Osteoblast (primary cell): Measurements from ENCODE around the gene ADARB1. TPM values are rescaled to one million over a fixed set of nuclear protein-coding genes. Genes with fewer than 3 reads are reported as not detected.

Experiments
- DNase-seq: peaks from one replicate; pipeline ENCODE4 v3.0.0; 2011; ENCODE audit warnings: low spot score, mixed read lengths; ENCODE audit not compliant: insufficient read length; ENCODE audit errors: missing footprints
- H2AFZ ChIP-seq: 2 replicates; pipeline ENCODE4 v1.6.0; 2011; ENCODE audit warnings: mild to moderate bottlenecking, low read length
- H3K27ac ChIP-seq: 2 replicates; pipeline ENCODE4 v1.5.1; 2011; ENCODE audit warnings: mild to moderate bottlenecking, low read depth, low read length, moderate library complexity
- H3K27me3 ChIP-seq: 2 replicates; pipeline ENCODE4 v1.6.0; 2012; ENCODE audit warnings: mild to moderate bottlenecking, control low read depth, inconsistent platforms, low read length, moderate library complexity; ENCODE audit not compliant: insufficient read depth
- H3K36me3 ChIP-seq: 2 replicates; pipeline ENCODE4 v1.5.1; 2011; ENCODE audit warnings: mild to moderate bottlenecking, low read length, control low read depth, moderate library complexity; ENCODE audit not compliant: insufficient read depth
- H3K4me1 ChIP-seq: 2 replicates; pipeline ENCODE4 v1.5.1; 2011; ENCODE audit warnings: mild to moderate bottlenecking, low read length, control low read depth, moderate library complexity; ENCODE audit not compliant: insufficient read depth
- H3K4me2 ChIP-seq: 2 replicates; pipeline ENCODE4 v1.6.0; 2011; ENCODE audit warnings: mild to moderate bottlenecking, low read length; ENCODE audit not compliant: insufficient read depth
- H3K4me3 ChIP-seq: fragments of 200-600 bp; sonication (generic); 3 replicates; pipeline ENCODE4 v1.5.1; 2012; ENCODE audit warnings: mild to moderate bottlenecking, low read length, inconsistent platforms; ENCODE audit not compliant: insufficient read depth
- H3K79me2 ChIP-seq: 2 replicates; pipeline ENCODE4 v1.6.0; 2012; ENCODE audit warnings: mild to moderate bottlenecking, low read length, control low read depth, inconsistent platforms; ENCODE audit not compliant: insufficient read depth
- H3K9me3 ChIP-seq: 2 replicates; pipeline ENCODE4 v1.5.1; 2011; ENCODE audit warnings: low read depth, low read length, control low read depth
- H4K20me1 ChIP-seq: 2 replicates; pipeline ENCODE4 v1.6.0; 2012; ENCODE audit warnings: mild to moderate bottlenecking, low read length, control low read depth; ENCODE audit not compliant: insufficient read depth
- total RNA-seq: library from RNA; depleted of rRNA; stranded (reverse); fragments of >200 nt; gene quantifications from 2 replicates; pipeline ENCODE4 v1.2.3, GENCODE V29; 2012
- TF ChIP-seq, protein P1 (sequence below): IDR thresholded peaks from 2 replicates; pipeline ENCODE4 v1.5.1; 2011; ENCODE audit warnings: mild to moderate bottlenecking, low read depth, low read length, moderate library complexity; ENCODE audit errors: extremely low read depth

The ADARB1 gene
- total RNA-seq, 1 donor = 19.5 TPM

DNA sequence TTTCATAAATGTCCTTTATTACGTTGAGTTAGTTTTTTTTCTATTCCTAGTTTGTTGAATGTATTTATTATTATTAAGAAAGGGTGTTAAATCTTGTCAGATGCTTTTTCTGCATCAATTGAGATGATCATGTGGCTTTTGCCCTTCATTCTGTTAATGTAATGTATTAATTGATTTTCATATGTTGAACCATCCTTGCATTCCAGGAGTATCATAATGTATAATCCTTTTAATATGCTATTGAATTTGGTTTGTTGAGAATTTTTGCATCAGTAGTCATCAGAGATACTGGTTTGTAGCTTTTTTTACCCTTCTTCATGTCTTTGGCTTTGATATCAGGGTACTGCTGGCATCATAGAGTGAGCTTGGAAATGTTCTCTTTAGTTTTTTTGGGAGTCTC is 113.3 kb downstream of the ADARB1 start:
- Histone ChIP-seq H3K4me2 (no peak overlapping the region), H3K9me3 (peaks cover 9% of the 10 kb centered on the region), H3K27me3 (no peaks in the 10 kb centered on the region), H3K4me1 (no peaks in the 10 kb centered on the region), H4K20me1 (no peaks in the 10 kb centered on the region), H3K4me3 (no peak overlapping the region), H3K27ac (no peak overlapping the region), H3K36me3 (peaks cover 29% of the 10 kb centered on the region), H3K79me2 (no peaks in the 10 kb centered on the region), H2AFZ (no peak overlapping the region)
- TF ChIP-seq, protein P1, sequence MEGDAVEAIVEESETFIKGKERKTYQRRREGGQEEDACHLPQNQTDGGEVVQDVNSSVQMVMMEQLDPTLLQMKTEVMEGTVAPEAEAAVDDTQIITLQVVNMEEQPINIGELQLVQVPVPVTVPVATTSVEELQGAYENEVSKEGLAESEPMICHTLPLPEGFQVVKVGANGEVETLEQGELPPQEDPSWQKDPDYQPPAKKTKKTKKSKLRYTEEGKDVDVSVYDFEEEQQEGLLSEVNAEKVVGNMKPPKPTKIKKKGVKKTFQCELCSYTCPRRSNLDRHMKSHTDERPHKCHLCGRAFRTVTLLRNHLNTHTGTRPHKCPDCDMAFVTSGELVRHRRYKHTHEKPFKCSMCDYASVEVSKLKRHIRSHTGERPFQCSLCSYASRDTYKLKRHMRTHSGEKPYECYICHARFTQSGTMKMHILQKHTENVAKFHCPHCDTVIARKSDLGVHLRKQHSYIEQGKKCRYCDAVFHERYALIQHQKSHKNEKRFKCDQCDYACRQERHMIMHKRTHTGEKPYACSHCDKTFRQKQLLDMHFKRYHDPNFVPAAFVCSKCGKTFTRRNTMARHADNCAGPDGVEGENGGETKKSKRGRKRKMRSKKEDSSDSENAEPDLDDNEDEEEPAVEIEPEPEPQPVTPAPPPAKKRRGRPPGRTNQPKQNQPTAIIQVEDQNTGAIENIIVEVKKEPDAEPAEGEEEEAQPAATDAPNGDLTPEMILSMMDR = no peak
- no peak for DNase-seq

DNA sequence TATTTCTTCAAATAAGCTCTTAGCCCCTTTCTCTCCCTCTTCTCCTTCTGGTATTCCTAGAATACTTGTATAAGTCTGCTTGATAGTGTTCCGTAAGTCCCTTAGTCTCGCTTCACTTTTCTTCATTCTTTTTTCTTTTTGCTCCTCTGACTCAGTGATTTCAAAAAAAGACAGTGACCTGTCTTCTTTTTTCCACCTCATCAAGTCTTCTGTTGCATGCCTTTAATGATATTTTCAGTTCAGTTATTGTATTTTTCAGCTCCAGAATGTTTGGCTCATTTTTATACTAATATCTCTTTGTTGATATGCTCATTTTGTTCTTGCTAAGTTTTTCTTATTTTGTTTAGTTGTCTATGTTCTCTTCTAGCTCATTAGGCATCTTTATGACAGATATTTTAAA is 115.6 kb downstream of the ADARB1 start:
- no peak for DNase-seq
- no peak overlapping the region for H2AFZ ChIP-seq
- H3K4me3 ChIP-seq = no peak overlapping the region
- no peaks in the 10 kb centered on the region for H3K27me3 ChIP-seq
- H3K27ac ChIP-seq = no peak overlapping the region
- TF ChIP-seq, protein P1 = no peak
- no peak overlapping the region for H3K4me2 ChIP-seq
- H3K4me1 ChIP-seq = no peaks in the 10 kb centered on the region
- peaks cover 9% of the 10 kb centered on the region for H3K9me3 ChIP-seq
- H3K79me2 ChIP-seq = no peaks in the 10 kb centered on the region
- H3K36me3 ChIP-seq = peaks cover 27% of the 10 kb centered on the region
- H4K20me1 ChIP-seq = no peaks in the 10 kb centered on the region

DNA sequence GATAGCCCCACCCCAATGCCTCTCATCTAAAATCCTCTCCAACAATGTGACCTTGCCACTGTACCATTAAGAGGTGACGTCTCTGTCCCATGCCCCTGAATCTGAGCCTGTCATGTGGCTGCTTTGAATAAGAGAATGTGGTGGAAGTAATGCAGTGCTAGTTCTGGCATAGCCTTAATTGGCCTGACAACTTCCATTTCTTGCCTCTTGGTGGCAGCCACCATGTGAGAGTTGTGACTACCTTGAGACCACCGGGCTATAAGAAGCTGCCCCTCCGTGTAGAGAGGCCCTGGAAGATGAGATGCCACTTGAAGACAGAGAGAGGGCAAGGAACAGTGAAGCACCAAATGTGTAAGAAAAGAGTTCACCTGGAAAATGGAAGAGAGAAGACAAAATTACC is 118.0 kb downstream of the ADARB1 start:
- H3K9me3 ChIP-seq = peaks cover 1% of the 10 kb centered on the region
- no peak overlapping the region for H2AFZ ChIP-seq
- no peak for DNase-seq
- peaks cover 4% of the 10 kb centered on the region for H3K36me3 ChIP-seq
- H3K4me2 ChIP-seq = no peak overlapping the region
- H4K20me1 ChIP-seq = no peaks in the 10 kb centered on the region
- H3K79me2 ChIP-seq = no peaks in the 10 kb centered on the region
- TF ChIP-seq, protein P1 = no peak
- H3K4me1 ChIP-seq = no peaks in the 10 kb centered on the region
- H3K27me3 ChIP-seq = no peaks in the 10 kb centered on the region
- H3K4me3 ChIP-seq = no peak overlapping the region
- no peak overlapping the region for H3K27ac ChIP-seq

DNA sequence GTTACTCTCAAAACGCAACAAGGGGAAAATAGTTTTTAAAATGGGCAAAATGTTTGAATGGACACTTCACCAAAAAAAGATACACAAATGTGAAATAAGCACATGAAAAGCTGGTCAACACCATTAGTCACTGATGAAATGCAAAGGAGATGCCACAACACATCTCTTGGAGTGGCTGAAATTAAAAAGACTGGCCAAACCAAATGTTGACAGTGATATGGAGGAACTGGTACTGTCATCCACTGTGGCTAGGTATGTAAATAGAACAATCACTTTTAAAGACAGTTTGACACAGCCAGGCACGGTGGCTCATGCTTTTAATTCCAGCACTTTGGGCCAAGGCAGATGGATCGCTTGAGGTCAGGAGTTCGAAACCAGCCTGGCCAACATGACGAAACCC is 122.2 kb downstream of the ADARB1 start:
- Histone ChIP-seq H3K4me1 (no peaks in the 10 kb centered on the region), H3K27me3 (no peaks in the 10 kb centered on the region), H3K4me2 (no peak overlapping the region), H4K20me1 (no peaks in the 10 kb centered on the region), H3K36me3 (no peaks in the 10 kb centered on the region), H3K27ac (no peak overlapping the region), H2AFZ (no peak overlapping the region), H3K79me2 (no peaks in the 10 kb centered on the region), H3K4me3 (no peak overlapping the region), H3K9me3 (no peaks in the 10 kb centered on the region)
- no peak for DNase-seq
- TF ChIP-seq, protein P1 = no peak
